ENCODE results near the gene C6orf118.

C6orf118 gene

GRCh38 chr6:165300422-165300936 lies 8.9 kb downstream of the C6orf118 start:
- no peak overlapping the region for H3K27ac ChIP-seq (replicated peaks)
- no peaks in the 10 kb centered on the region for H3K27me3 ChIP-seq (ENCODE audit: insufficient read depth, poor library complexity, severe bottlenecking)
- DNase-seq (ENCODE audit: low read depth in 1 of 2, low spot score in 1 of 2), result no peak
- no peak for TF ChIP-seq GABPA (IDR thresholded peaks at IDR 0.05; ENCODE audit: low read depth)
- no peak for TF ChIP-seq SPI1 (IDR thresholded peaks at IDR 0.05; ENCODE audit: borderline replicate concordance, low read depth)
- no peak for TF ChIP-seq POLR2AphosphoS5 (IDR thresholded peaks at IDR 0.05; ENCODE audit: low read depth)
- no peak for TF ChIP-seq REST (IDR thresholded peaks at IDR 0.05; ENCODE audit: insufficient replicate concordance, low read depth)
- no peak for TF ChIP-seq CTCF (IDR thresholded peaks at IDR 0.05; ENCODE audit: insufficient read depth, low read length)
- H3K4me3 ChIP-seq (replicated peaks; ENCODE audit: insufficient read depth, low read length), result no peak overlapping the region

DNA sequence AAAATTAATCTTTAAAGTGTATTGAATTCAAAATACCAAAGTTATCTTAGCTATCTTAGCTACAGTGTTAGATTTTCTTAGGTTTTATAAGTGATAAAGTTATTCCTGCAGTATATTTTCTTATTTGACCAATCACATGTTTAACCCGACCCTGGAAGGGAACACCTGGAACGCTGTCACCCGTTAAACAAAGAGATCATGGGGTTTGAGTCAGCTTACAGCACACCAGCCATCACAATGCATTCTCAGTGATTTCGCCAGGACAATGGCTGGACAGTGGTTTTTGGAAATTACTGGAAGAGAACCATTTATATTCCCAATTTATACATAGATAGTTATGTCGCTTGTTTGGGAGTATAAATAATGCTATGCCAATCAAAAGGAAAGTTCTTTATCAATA lies 10.5 kb downstream of the C6orf118 start:
- H3K27ac ChIP-seq (replicated peaks), result no peak overlapping the region
- TF ChIP-seq CTCF (IDR thresholded peaks at IDR 0.05; ENCODE audit: insufficient read depth, low read length), result no peak
- no peak for TF ChIP-seq GABPA (IDR thresholded peaks at IDR 0.05; ENCODE audit: low read depth)
- TF ChIP-seq SPI1 (IDR thresholded peaks at IDR 0.05; ENCODE audit: borderline replicate concordance, low read depth), result no peak
- no peak for TF ChIP-seq REST (IDR thresholded peaks at IDR 0.05; ENCODE audit: insufficient replicate concordance, low read depth)
- no peak for TF ChIP-seq POLR2AphosphoS5 (IDR thresholded peaks at IDR 0.05; ENCODE audit: low read depth)
- no peak overlapping the region for H3K4me3 ChIP-seq (replicated peaks; ENCODE audit: insufficient read depth, low read length)
- H3K27me3 ChIP-seq (ENCODE audit: insufficient read depth, poor library complexity, severe bottlenecking), result no peaks in the 10 kb centered on the region
- no peak for DNase-seq (ENCODE audit: low read depth in 1 of 2, low spot score in 1 of 2)

DNA sequence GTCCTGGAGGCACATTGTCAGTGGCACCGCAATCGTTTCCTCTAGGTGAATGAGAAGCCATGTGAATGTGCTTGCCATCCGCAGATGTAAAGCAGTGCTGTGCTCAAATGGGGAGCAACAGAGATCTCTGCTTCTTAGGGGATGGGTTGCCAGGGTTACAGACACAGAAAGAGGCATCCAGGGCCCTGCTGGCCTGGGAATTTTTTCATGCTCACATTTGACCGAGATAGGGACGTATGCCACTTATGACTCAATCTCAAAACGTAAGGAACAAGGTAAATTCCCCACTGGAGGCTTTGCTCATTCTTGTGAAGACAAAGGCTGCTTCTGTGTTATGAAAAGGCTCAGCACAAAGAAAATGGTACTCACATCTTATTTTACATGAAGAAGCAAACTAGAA lies 11.0 kb downstream of the C6orf118 start:
- no peak overlapping the region for H3K4me3 ChIP-seq (replicated peaks; ENCODE audit: insufficient read depth, low read length)
- H3K27me3 ChIP-seq (ENCODE audit: insufficient read depth, poor library complexity, severe bottlenecking), result no peaks in the 10 kb centered on the region
- no peak for DNase-seq (ENCODE audit: low read depth in 1 of 2, low spot score in 1 of 2)
- H3K27ac ChIP-seq (replicated peaks), result no peak overlapping the region
- TF ChIP-seq CTCF (IDR thresholded peaks at IDR 0.05; ENCODE audit: insufficient read depth, low read length), result no peak
- no peak for TF ChIP-seq REST (IDR thresholded peaks at IDR 0.05; ENCODE audit: insufficient replicate concordance, low read depth)
- TF ChIP-seq POLR2AphosphoS5 (IDR thresholded peaks at IDR 0.05; ENCODE audit: low read depth), result no peak
- no peak for TF ChIP-seq SPI1 (IDR thresholded peaks at IDR 0.05; ENCODE audit: borderline replicate concordance, low read depth)
- no peak for TF ChIP-seq GABPA (IDR thresholded peaks at IDR 0.05; ENCODE audit: low read depth)
